ENCODE data around the gene DLGAP3.

DNA sequence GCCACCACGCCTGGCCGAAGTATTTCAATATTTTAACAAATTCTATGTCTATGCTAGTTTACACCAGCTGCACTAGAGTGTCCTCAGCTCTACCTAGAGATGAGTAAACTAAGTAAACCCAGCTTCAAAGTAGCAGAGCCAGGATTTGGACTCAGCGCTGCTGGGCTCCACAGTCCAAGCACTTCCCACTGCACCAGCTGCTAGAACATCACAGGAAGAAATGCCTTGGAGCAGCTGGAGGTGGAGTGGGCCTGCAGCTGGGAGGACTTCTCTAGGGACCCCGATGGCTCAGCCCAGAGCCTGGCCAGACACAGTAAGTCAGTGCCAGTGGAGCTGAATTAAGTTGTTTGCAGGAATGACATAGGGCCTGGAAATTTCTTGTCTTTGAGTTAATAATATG is 59.7 kb downstream of the DLGAP3 start:
- no peak for TF ChIP-seq CTCF (conservative IDR thresholded peaks at IDR 0.05 in 1 of 2, IDR thresholded peaks at IDR 0.05 in 1 of 2; ENCODE audit: extremely low read depth in 1 of 2, insufficient read depth in 1 of 2, low read depth in 1 of 2, low read length in 2 of 2)
- no peak for TF ChIP-seq EZH2 (IDR thresholded peaks at IDR 0.05; ENCODE audit: borderline replicate concordance, low read length)

Data from mammary epithelial cell (primary cell).